A549 (cell line): Measurements from ENCODE around the gene CTNS. TPM values are rescaled to one million over a fixed set of nuclear protein-coding genes. Genes with fewer than 3 reads are reported as not detected.

Source experiments
- ATAC-seq, 2 experiments: fragments of 200-7000 bp in 1 of 2; fragments of >200 bp in 1 of 2; cut with Nextera tagmentation in 1 of 2; cut with Tn5 transposase in 1 of 2; 3 replicates each; pipeline versions ENCODE4 v1.8.0 to v1.9.1; 2018 to 2020; ENCODE audit warnings: mild to moderate bottlenecking in 1 of 2, moderate library complexity in 1 of 2
- CTCF ChIA-PET: fragments of 300-600 bp; sonication (Branson Sonifier 250); formaldehyde crosslinking; extraction: SDS; loops from one replicate; lab custom pipeline; 2021; ENCODE audit warnings: antibody characterized with exemption, inconsistent platforms; lab: Yijun Ruan, JAX
- POLR2A ChIA-PET: fragments of 350-600 bp; formaldehyde crosslinking; extraction: SDS; loops from one replicate; lab custom pipeline; 2021; ENCODE audit warnings: antibody characterized with exemption, inconsistent platforms; lab: Yijun Ruan, JAX
- DNase-seq, 2 experiments: peaks; one replicate each; pipeline versions ENCODE4 v3.0.0 to v3.0.0-alpha.2; 2011 to 2016; ENCODE audit warnings: low read depth in 1 of 2, low spot score in 1 of 2
- FAIRE-seq: peaks from 2 replicates; lab custom pipeline; 2011; peaks lifted over from hg19 to GRCh38; lab: Jason Lieb, UNC
- H3K27ac ChIP-seq, 2 experiments: fragments of >200 bp; sonication (Bioruptor Twin); formaldehyde crosslinking; 3 replicates each; pipeline ENCODE4 v1.5.1; 2016 to 2017
- H3K4me1 ChIP-seq: fragments of >200 bp; sonication (Bioruptor Twin); formaldehyde crosslinking; 3 replicates; pipeline ENCODE4 v1.6.1; 2016
- H3K4me2 ChIP-seq: fragments of >200 bp; sonication (Bioruptor Twin); formaldehyde crosslinking; 3 replicates; pipeline ENCODE4 v1.6.1; 2016
- H3K4me3 ChIP-seq: fragments of >200 bp; sonication (Bioruptor Twin); formaldehyde crosslinking; 3 replicates; pipeline ENCODE4 v1.5.1; 2016
- H3K9me3 ChIP-seq: fragments of >200 bp; sonication (Bioruptor Twin); formaldehyde crosslinking; 3 replicates; pipeline ENCODE4 v1.6.1; 2016
- ATOH8 ChIP-seq: fragments of 250-450 bp; sonication (Bioruptor Pico); IDR thresholded peaks from 2 replicates; pipeline ENCODE4 v1.5.0; 2020; ENCODE audit warnings: low read depth, mild to moderate bottlenecking, moderate library complexity
- BHLHE40 ChIP-seq: IDR thresholded peaks from 2 replicates; pipeline ENCODE4 v1.6.1; 2012; ENCODE audit warnings: low read depth, low read length, inconsistent platforms
- CEBPB ChIP-seq, 2 experiments: fragments of >200 bp in 1 of 2; sonication (Bioruptor Twin) in 1 of 2; formaldehyde crosslinking in 1 of 2; IDR thresholded peaks; 2 replicates each; pipeline ENCODE4 v1.6.1; 2012 to 2016
- CHD2 ChIP-seq: fragments of 150-350 bp; IDR thresholded peaks from 2 replicates; pipeline ENCODE4 v1.6.1; 2014; ENCODE audit warnings: low read length; ENCODE audit not compliant: partially characterized antibody
- FOSB ChIP-seq: fragments of 250-450 bp; sonication (Bioruptor Pico); IDR thresholded peaks from 2 replicates; pipeline ENCODE4 v1.5.0; 2020; ENCODE audit warnings: mild to moderate bottlenecking, moderate library complexity
- FOXS1 ChIP-seq: fragments of 250-450 bp; sonication (Bioruptor Pico); IDR thresholded peaks from 2 replicates; pipeline ENCODE4 v1.5.0; 2020; ENCODE audit warnings: mild to moderate bottlenecking, moderate library complexity
- HOXA7 ChIP-seq: fragments of 250-450 bp; sonication (Bioruptor Pico); IDR thresholded peaks from 2 replicates; pipeline ENCODE4 v1.5.0; 2020; ENCODE audit warnings: mild to moderate bottlenecking, moderate library complexity
- KDM5A ChIP-seq: fragments of 200-600 bp; sonication (generic); IDR thresholded peaks from 2 replicates; pipeline ENCODE4 v1.6.1; 2016; ENCODE audit warnings: antibody characterized with exemption, mild to moderate bottlenecking
- MAFK ChIP-seq: fragments of 450-650 bp; IDR thresholded peaks from 2 replicates; pipeline ENCODE4 v1.6.1; 2014; ENCODE audit not compliant: partially characterized antibody
- NFE2L2 ChIP-seq: fragments of 150-350 bp; conservative IDR thresholded peaks from 2 replicates; pipeline ENCODE4 v1.6.1; 2014; ENCODE audit warnings: low read length
- NR3C1 ChIP-seq: fragments of >200 bp; sonication (Bioruptor Twin); formaldehyde crosslinking; IDR thresholded peaks from 3 replicates; pipeline ENCODE4 v1.6.1; 2017
- PBX3 ChIP-seq: IDR thresholded peaks from 2 replicates; pipeline ENCODE4 v1.6.1; 2012
- PHF8 ChIP-seq: fragments of 200-600 bp; sonication (generic); IDR thresholded peaks from 2 replicates; pipeline ENCODE4 v1.6.1; 2016; ENCODE audit warnings: low read depth, mild to moderate bottlenecking, antibody characterized with exemption, moderate library complexity, borderline replicate concordance
- POLR2A ChIP-seq: IDR thresholded peaks from 2 replicates; pipeline ENCODE4 v1.6.1; 2012; ENCODE audit warnings: mild to moderate bottlenecking, low read length
- POLR2AphosphoS2 ChIP-seq: conservative IDR thresholded peaks from 2 replicates; pipeline ENCODE4 v1.6.1; 2012; ENCODE audit warnings: low read length, improper control_type of control experiment, inconsistent platforms
- RAD21 ChIP-seq, 2 experiments: fragments of >200 bp in 1 of 2; sonication (Bioruptor Twin) in 1 of 2; formaldehyde crosslinking in 1 of 2; IDR thresholded peaks in 1 of 2; conservative IDR thresholded peaks in 1 of 2; 2 replicates in 1 of 2; 3 replicates in 1 of 2; pipeline ENCODE4 v1.6.1; 2012 to 2018; ENCODE audit warnings: inconsistent platforms in 1 of 2
- RARB ChIP-seq: fragments of 250-450 bp; sonication (Bioruptor Pico); IDR thresholded peaks from 2 replicates; pipeline ENCODE4 v1.8.0; 2021; ENCODE audit warnings: mild to moderate bottlenecking, moderate library complexity
- RCOR1 ChIP-seq: fragments of 150-350 bp; IDR thresholded peaks from 2 replicates; pipeline ENCODE4 v1.6.1; 2014; ENCODE audit warnings: antibody characterized with exemption, low read length, low read depth
- WGBS: methylation state at CpG from one replicate; pipeline ENCODE4 v1.1.6; 2017; ENCODE audit errors: missing lambda C conversion rate; 5-methylcytosine and 5-hydroxymethylcytosine counted together
- polyA plus RNA-seq, 4 experiments: library from polyadenylated mRNA; depleted of rRNA in 3 of 4; stranded (reverse); fragments of >200 nt; fragmentation: RNase III in 1 of 4; extraction: RNeasy Plus Mini Kit Qiagen cat#74134 plus additional on column Dnase treatment in 1 of 4; gene quantifications; 2 replicates in 3 of 4; 3 replicates in 1 of 4; pipeline ENCODE4 v1.2.3, GENCODE V29; 2011 to 2017

Gene CTNS
- polyA plus RNA-seq, 2 of the 4 experiments (the other 2 are of a cell fraction): 6.5 to 20.3 TPM

- WGBS: 91% methylated on average over 8 of the region's 11 CpGs
- Histone ChIP-seq H3K27ac (no peak overlapping the region), H3K9me3 (no peaks in the 10 kb centered on the region), H3K4me3 (no peak overlapping the region)
- DNase-seq (no peak), ATAC-seq (no peak)
- CTCF ChIA-PET: interaction anchor here (4.2 to 6.8 kb wide), 2 partner anchors 8 to 607 kb away, joined by 13 to 43 read pairs; no protein-coding TSS in a partner anchor
- TF ChIP-seq HOXA7 (CRISPR knock-in tag): no peak
- no peak for TF ChIP-seq NR3C1
- no peak for TF ChIP-seq RARB (CRISPR knock-in tag)
- TF ChIP-seq PBX3: peak; percentile 40; the same call in 1 of the 2 replicates
- TF ChIP-seq POLR2AphosphoS2: 0 out of 2 replicates have a peak, but pooled peaks have one; percentile 30
- TF ChIP-seq FOSB (CRISPR knock-in tag): no peak
- no peak for TF ChIP-seq BHLHE40
- TF ChIP-seq RAD21 (conservative IDR thresholded peaks at IDR 0.05 in 1 of 2, IDR thresholded peaks at IDR 0.05 in 1 of 2): no peak
- TF ChIP-seq MAFK: no peak
- TF ChIP-seq, all 56 proteins: peak for 2
- FAIRE-seq: no peak
- POLR2A ChIA-PET: interaction anchor here (1.4 to 1.5 kb wide), 2 partner anchors 12 to 19 kb away, joined by 3 to 7 read pairs; partner anchors contain the start of genes CTNS, SHPK and TAX1BP3
- H3K4me2 ChIP-seq: no peak overlapping the region
- H3K4me1 ChIP-seq: peaks cover 15% of the 10 kb centered on the region
Measured at GRCh38 chr17:3655766-3656165, 19.2 kb downstream of the CTNS start.

GRCh38 chr17:3656353-3656752 is 19.8 kb downstream of the CTNS start:
- DNase-seq: no peak
- ChIA-PET CTCF (interaction anchor here (0.6 to 6.8 kb wide), 4 partner anchors 9 to 835 kb away, joined by 3 to 43 read pairs (median 8); no protein-coding TSS in a partner anchor), POLR2A (interaction anchor here (1.5 kb wide), 1 partner anchor 12 kb away, joined by 7 read pairs; the partner anchor contains the start of gene TAX1BP3)
- Histone ChIP-seq H3K4me1 (peaks cover 15% of the 10 kb centered on the region), H3K9me3 (no peaks in the 10 kb centered on the region)
- ATAC-seq: no peak
- 88% methylated on average over 14 of the region's 16 CpGs for WGBS
- TF ChIP-seq FOXS1 (CRISPR knock-in tag) (no peak), POLR2AphosphoS2 (no peak), NFE2L2 (no peak), POLR2A (no peak; the same call in 1 of the 2 replicates), RCOR1 (no peak)
- TF ChIP-seq, all 56 proteins: peak for 0
- Histone ChIP-seq H3K4me2 (no peak overlapping the region), H3K4me3 (no peak overlapping the region), H3K27ac (no peak overlapping the region)
- FAIRE-seq: no peak

GRCh38 chr17:3656755-3657587 is 20.4 kb downstream of the CTNS start:
- H3K9me3 ChIP-seq: no peaks in the 10 kb centered on the region
- H3K4me3 ChIP-seq: no peak overlapping the region
- no peak for TF ChIP-seq CHD2
- TF ChIP-seq, all 56 proteins: peak for 0
- Histone ChIP-seq H3K4me1 (peaks cover 15% of the 10 kb centered on the region), H3K27ac (no peak overlapping the region), H3K4me2 (no peak overlapping the region)
- WGBS: 89% methylated on average over 16 of the region's 16 CpGs
- no peak for FAIRE-seq
- POLR2A ChIA-PET: interaction anchor here (1.5 kb wide), 1 partner anchor 11 kb away, joined by 6 read pairs; no protein-coding TSS in a partner anchor
- CTCF ChIA-PET: interaction anchor here (0.6 to 6.8 kb wide), 5 partner anchors 9 to 836 kb away, joined by 3 to 43 read pairs (median 10); no protein-coding TSS in a partner anchor
- DNase-seq: no peak
- ATAC-seq: no peak

- POLR2A ChIA-PET: interaction anchor here (1.5 to 2.9 kb wide), 2 partner anchors 10 to 21 kb away, joined by 6 to 11 read pairs; partner anchors contain the start of genes CTNS and SHPK
- TF ChIP-seq KDM5A: no peak
- TF ChIP-seq ATOH8 (CRISPR knock-in tag): no peak
- TF ChIP-seq CEBPB (IDR thresholded peaks at IDR 0.05): no peak
- no peak for TF ChIP-seq FOXS1 (CRISPR knock-in tag)
- TF ChIP-seq MAFK: no peak
- TF ChIP-seq POLR2A: peak; percentile 5; the same call in 1 of the 2 replicates
- no peak for TF ChIP-seq NFE2L2
- 0 out of 2 replicates have a peak, but pooled peaks have one; percentile 39 for TF ChIP-seq PBX3
- no peak for TF ChIP-seq PHF8
- TF ChIP-seq POLR2AphosphoS2: no peak; the same call in 1 of the 2 replicates
- TF ChIP-seq, all 56 proteins: peak for 2
Measured at GRCh38 chr17:3657588-3657869, 21.0 kb downstream of the CTNS start.

More at GRCh38 chr17:3657588-3657869, 21.0 kb downstream of the CTNS start:
- ATAC-seq (peak in 1 of 2 experiments; percentile 2; a peak in 3 of 6 replicates), FAIRE-seq (no peak), DNase-seq (no peak)
- no peak overlapping the region for H3K27ac ChIP-seq
- H3K4me1 ChIP-seq: peaks cover 15% of the 10 kb centered on the region
- H3K4me3 ChIP-seq: no peak overlapping the region
- H3K4me2 ChIP-seq: no peak overlapping the region
- WGBS: 91% methylated on average over 7 of the region's 7 CpGs
- CTCF ChIA-PET: interaction anchor here (1.6 to 6.8 kb wide), 2 partner anchors 9 to 10 kb away, joined by 10 to 43 read pairs; no protein-coding TSS in a partner anchor
- no peaks in the 10 kb centered on the region for H3K9me3 ChIP-seq
